GM19035 (cell line): ENCODE measurements around the gene ATF5.
"Not testable (repeated sequence)": the region's sequence is repeated elsewhere in the genome, so short reads cannot be mapped to it uniquely, and the experiment has no call there.

Source experiments
- ATAC-seq: cut with Tn5 transposase; IDR thresholded peaks from one replicate; pipeline ENCODE4 v1.9.1; 2021; ENCODE audit not compliant: unreplicated experiment

ATF5 gene

GRCh38 chr19:49921871-49922795 lies 6.9 kb upstream of the ATF5 start:
- no peak for ATAC-seq

- ATAC-seq: no peak
Observed at GRCh38 chr19:49923055-49924003, 5.7 kb upstream of the ATF5 start.

- no peak for ATAC-seq
Observed at GRCh38 chr19:49924004-49924880, 4.8 kb upstream of the ATF5 start.

GRCh38 chr19:49924881-49925210 lies 4.2 kb upstream of the ATF5 start:
- not testable (repeated sequence) for ATAC-seq

GRCh38 chr19:49925486-49925885 lies 3.5 kb upstream of the ATF5 start:
- no peak for ATAC-seq

- no peak for ATAC-seq
Observed at GRCh38 chr19:49926515-49926914, 2.5 kb upstream of the ATF5 start.

GRCh38 chr19:49927526-49928264 lies 1.3 kb upstream of the ATF5 start:
- ATAC-seq: no peak

- ATAC-seq: peak; percentile 52
Observed at GRCh38 chr19:49929611-49930482, 842 bp downstream of the ATF5 start.

GRCh38 chr19:49930483-49931011 lies 1.5 kb downstream of the ATF5 start:
- ATAC-seq: no peak

- ATAC-seq: no peak
Observed at GRCh38 chr19:49931293-49932040, 2.5 kb downstream of the ATF5 start.

GRCh38 chr19:49932041-49932451 lies 3.0 kb downstream of the ATF5 start:
- ATAC-seq: no peak

GRCh38 chr19:49932731-49933131 lies 3.7 kb downstream of the ATF5 start:
- no peak for ATAC-seq

GRCh38 chr19:49933643-49934042 lies 4.6 kb downstream of the ATF5 start:
- ATAC-seq: no peak

GRCh38 chr19:49936549-49936948 lies 7.5 kb downstream of the ATF5 start:
- no peak for ATAC-seq

- ATAC-seq: no peak
Observed at GRCh38 chr19:49937750-49938381, 8.9 kb downstream of the ATF5 start.

GRCh38 chr19:49938662-49939061 lies 9.7 kb downstream of the ATF5 start:
- ATAC-seq: no peak

- ATAC-seq: no peak
Observed at GRCh38 chr19:49939721-49940481, 10.9 kb downstream of the ATF5 start.
